ENCODE results near the gene ZNF778. TPM values are rescaled to one million over a fixed set of nuclear protein-coding genes. Genes with fewer than 3 reads are reported as not detected.

The ZNF778 gene
- total RNA-seq, 2 donors from 2014 or later = 4.9 to 5.6 TPM

DNA sequence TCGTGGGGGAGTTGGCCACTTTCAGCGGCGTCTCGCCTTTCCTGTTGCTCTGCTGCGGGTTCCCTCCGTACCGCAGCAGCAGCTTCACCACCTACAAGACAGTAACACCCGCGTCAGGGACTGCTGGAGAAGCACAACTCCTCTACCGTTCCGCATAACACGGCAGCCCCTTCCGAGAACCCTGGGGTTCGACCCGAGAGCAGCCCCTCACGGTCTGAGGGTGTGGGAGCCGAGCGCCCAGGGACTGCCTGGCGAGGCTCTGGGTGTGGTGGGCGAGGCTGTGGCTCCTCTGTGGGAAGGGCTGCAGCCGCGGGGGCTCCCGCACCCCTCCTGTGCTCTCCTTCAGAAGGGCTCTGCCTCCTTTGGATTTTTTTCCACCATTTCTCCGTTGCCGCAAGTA is 68.6 kb downstream of the ZNF778 start:
- WGBS, 2 donors = 87 to 96% methylated on average over 5 to 22 of the region's 25 CpGs
- intact Hi-C loops (cut with DNase I) = no loop called here
- ATAC-seq = no peak
- H3K27me3 ChIP-seq = no peaks in the 10 kb centered on the region
- H3K4me3 ChIP-seq = no peak overlapping the region
- no peak overlapping the region for H3K27ac ChIP-seq
- DNase-seq = no peak
- no peaks in the 10 kb centered on the region for H3K4me1 ChIP-seq
- H3K36me3 ChIP-seq (replicated peaks in 1 of 2; ENCODE audit: insufficient read depth in 1 of 2, low read depth in 2 of 2) = peaks cover 23 to 33% of the 10 kb centered on the region in 2 donors
- no peak for TF ChIP-seq POLR2A (IDR thresholded peaks at IDR 0.05)
- TF ChIP-seq, protein P1, sequence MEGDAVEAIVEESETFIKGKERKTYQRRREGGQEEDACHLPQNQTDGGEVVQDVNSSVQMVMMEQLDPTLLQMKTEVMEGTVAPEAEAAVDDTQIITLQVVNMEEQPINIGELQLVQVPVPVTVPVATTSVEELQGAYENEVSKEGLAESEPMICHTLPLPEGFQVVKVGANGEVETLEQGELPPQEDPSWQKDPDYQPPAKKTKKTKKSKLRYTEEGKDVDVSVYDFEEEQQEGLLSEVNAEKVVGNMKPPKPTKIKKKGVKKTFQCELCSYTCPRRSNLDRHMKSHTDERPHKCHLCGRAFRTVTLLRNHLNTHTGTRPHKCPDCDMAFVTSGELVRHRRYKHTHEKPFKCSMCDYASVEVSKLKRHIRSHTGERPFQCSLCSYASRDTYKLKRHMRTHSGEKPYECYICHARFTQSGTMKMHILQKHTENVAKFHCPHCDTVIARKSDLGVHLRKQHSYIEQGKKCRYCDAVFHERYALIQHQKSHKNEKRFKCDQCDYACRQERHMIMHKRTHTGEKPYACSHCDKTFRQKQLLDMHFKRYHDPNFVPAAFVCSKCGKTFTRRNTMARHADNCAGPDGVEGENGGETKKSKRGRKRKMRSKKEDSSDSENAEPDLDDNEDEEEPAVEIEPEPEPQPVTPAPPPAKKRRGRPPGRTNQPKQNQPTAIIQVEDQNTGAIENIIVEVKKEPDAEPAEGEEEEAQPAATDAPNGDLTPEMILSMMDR (IDR thresholded peaks at IDR 0.05) = no peak
- H3K9me3 ChIP-seq = no peaks in the 10 kb centered on the region

Other genes starting within 250 kb of the ZNF778 start
- gene CBFA2T3, start 240.5 kb upstream of the ZNF778 start, total RNA-seq = 10 to 100 TPM in 1 of 2 donors, 1 to 10 TPM in 1; 7.8 to 16.2 TPM
- gene ACSF3, start 123.9 kb upstream of the ZNF778 start, total RNA-seq = 10 to 100 TPM; 22.1 to 48.8 TPM
- gene CDH15, start 46.0 kb upstream of the ZNF778 start, total RNA-seq = 1 to 10 TPM in 1 of 2 donors, not detected in 1; 1.0 TPM
- 10 to 100 TPM in 1 of 2 donors, not detected in 1; 68.2 TPM for gene SLC22A31, start 17.2 kb upstream of the ZNF778 start, total RNA-seq

All from body of pancreas (tissue), 4 donors.